Measurements from ENCODE around the gene BTF3. TPM values are rescaled to one million over a fixed set of nuclear protein-coding genes. Genes with fewer than 3 reads are reported as not detected.
"Not testable (repeated sequence)": the region's sequence is repeated elsewhere in the genome, so short reads cannot be mapped to it uniquely, and the experiment has no call there.

Gene BTF3
- total and polyA plus RNA-seq, 7 donors, result 451 to 1,021 (median 591) TPM

DNA sequence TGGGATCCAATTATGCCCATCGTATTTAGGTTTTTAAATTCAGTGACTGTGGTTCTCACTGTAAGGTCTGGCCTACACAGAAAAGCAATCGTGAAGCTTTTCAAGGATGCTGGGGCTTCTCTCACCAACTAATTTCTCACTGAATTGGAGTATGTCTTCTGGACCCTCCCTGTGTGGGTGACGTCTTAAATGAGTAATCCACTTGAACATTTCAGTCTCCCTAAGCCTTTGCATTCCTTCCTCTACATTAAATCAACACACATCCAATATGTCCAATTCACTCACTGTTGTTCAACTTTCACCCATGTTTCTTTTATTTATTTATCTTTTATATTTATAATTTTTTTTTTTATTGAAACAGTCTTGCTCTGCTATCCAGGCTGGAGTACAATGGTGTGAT lies 12.5 kb upstream of the BTF3 start:
- WGBS, 3 donors, result 87 to 97% (median 89%) methylated on average over 3 of the region's 3 CpGs
- H3K27ac ChIP-seq, result no peak overlapping the region

DNA sequence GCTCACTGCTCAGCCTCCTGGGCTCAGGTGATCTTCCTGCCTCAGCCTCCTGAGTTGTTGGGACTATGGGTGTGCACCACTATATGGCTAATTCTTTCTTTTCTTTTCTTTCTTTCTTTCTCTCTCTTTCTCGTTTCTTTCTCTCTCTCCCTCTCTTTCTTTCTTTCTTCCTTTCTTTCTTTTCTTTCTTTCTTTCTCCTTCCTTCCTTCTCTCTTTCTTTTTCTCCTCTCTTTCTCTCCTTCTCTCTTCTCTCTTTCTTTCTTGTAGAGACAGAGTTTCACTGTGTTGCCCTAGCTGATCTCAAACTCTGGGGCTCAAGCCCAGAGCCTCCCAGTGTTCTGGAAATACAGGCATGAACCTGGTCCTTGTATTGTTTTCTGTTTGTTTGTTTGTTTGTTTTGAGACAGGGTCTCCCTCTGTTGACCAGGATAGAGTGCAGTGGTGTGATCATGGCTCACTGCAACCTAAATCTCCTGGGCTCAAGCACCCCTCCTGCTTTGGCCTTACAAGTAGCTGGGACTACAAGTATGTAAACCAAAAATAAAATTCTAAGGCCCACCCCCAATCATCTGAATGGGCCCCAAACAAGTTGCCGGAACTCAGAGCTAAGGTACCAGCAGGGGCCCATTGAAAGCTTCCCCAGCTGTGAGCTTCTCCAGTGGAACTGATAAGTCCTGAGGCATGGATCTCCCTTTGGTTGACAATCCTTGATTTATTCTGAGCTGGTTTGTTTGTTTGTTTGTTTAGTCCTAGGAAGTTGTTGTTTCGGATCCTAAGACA lies 11.9 kb upstream of the BTF3 start:
- WGBS, 3 donors, result 64 to 80% (median 65%) methylated on average over 3 of the region's 3 CpGs
- DNase-seq, result no peak
- Histone ChIP-seq H3K27me3 (ENCODE audit: insufficient read depth in 3 of 3, low read length in 2 of 3) (peaks cover 0 to 4% (median 0%) of the 10 kb centered on the region in 3 donors), H3K36me3 (ENCODE audit: insufficient read depth in 1 of 2, low read depth in 1 of 2) (no peaks in the 10 kb centered on the region), H3K4me1 (no peaks in the 10 kb centered on the region), H3K27ac (no peak overlapping the region), H3K4me3 (no peak overlapping the region), H3K9me3 (no peaks in the 10 kb centered on the region)
- TF ChIP-seq, protein P1, sequence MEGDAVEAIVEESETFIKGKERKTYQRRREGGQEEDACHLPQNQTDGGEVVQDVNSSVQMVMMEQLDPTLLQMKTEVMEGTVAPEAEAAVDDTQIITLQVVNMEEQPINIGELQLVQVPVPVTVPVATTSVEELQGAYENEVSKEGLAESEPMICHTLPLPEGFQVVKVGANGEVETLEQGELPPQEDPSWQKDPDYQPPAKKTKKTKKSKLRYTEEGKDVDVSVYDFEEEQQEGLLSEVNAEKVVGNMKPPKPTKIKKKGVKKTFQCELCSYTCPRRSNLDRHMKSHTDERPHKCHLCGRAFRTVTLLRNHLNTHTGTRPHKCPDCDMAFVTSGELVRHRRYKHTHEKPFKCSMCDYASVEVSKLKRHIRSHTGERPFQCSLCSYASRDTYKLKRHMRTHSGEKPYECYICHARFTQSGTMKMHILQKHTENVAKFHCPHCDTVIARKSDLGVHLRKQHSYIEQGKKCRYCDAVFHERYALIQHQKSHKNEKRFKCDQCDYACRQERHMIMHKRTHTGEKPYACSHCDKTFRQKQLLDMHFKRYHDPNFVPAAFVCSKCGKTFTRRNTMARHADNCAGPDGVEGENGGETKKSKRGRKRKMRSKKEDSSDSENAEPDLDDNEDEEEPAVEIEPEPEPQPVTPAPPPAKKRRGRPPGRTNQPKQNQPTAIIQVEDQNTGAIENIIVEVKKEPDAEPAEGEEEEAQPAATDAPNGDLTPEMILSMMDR (IDR thresholded peaks at IDR 0.05), result no peak
- ATAC-seq, result no peak
- intact Hi-C loops (cut with DNase I), result no loop called here

More for the DNA sequence above, 12.5 kb upstream of the BTF3 start:
- TF ChIP-seq, protein P1 (IDR thresholded peaks at IDR 0.05), result no peak
- intact Hi-C loops (cut with DNase I), result no loop called here
- ATAC-seq (no peak), DNase-seq (no peak)
- no peaks in the 10 kb centered on the region for H3K36me3 ChIP-seq (ENCODE audit: insufficient read depth in 1 of 2, low read depth in 1 of 2)
- H3K4me1 ChIP-seq, result no peaks in the 10 kb centered on the region
- no peaks in the 10 kb centered on the region for H3K9me3 ChIP-seq
- H3K4me3 ChIP-seq, result no peak overlapping the region
- H3K27me3 ChIP-seq (ENCODE audit: insufficient read depth in 3 of 3, low read length in 2 of 3), result peaks cover 0 to 4% (median 0%) of the 10 kb centered on the region in 3 donors

GRCh38 chr5:73487257-73487656 lies 11.0 kb upstream of the BTF3 start:
- H3K9me3 ChIP-seq; ATAC-seq; H3K4me3 ChIP-seq; DNase-seq; H3K4me1 ChIP-seq; H3K27ac ChIP-seq; H3K36me3 ChIP-seq (ENCODE audit: insufficient read depth in 1 of 2, low read depth in 1 of 2); intact Hi-C loops (cut with DNase I); H3K27me3 ChIP-seq (ENCODE audit: insufficient read depth in 3 of 3, low read length in 2 of 3): not testable (repeated sequence)
- 56 to 68% (median 61%) methylated on average over 4 of the region's 4 CpGs for WGBS, 3 donors

- Histone ChIP-seq H3K36me3 (ENCODE audit: insufficient read depth in 1 of 2, low read depth in 1 of 2) (no peaks in the 10 kb centered on the region), H3K27me3 (ENCODE audit: insufficient read depth in 3 of 3, low read length in 2 of 3) (peaks cover 0 to 9% (median 0%) of the 10 kb centered on the region in 3 donors), H3K27ac (no peak overlapping the region), H3K4me1 (no peaks in the 10 kb centered on the region), H3K4me3 (no peak overlapping the region), H3K9me3 (no peaks in the 10 kb centered on the region)
- DNase-seq, result no peak
- 70 to 73% (median 73%) methylated on average over 4 of the region's 4 CpGs for WGBS, 3 donors
- TF ChIP-seq, protein P1 (IDR thresholded peaks at IDR 0.05), result no peak
- no peak for ATAC-seq
- intact Hi-C loops (cut with DNase I), result no loop called here
These were observed 10.4 kb upstream of the BTF3 start for GRCh38 chr5:73487815-73488214.

DNA sequence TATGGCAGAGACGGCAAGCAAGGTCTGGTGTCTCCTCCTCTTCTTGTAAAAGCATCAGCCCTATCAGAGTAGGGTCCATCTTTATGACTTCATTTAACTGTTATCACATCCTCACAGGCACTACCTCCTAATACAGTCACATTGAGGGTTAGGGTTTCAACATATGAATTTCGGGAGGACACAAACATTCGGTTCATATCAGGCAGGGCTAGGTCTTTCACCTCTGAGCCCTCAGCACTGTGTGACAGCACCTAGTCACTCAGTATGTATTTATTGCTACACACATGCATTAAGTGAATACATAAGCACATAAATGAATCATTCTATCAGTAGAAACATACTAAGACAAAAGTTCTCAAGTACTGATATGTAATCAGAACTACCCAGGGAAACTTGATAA lies 9.4 kb upstream of the BTF3 start:
- Histone ChIP-seq H3K4me1 (no peaks in the 10 kb centered on the region), H3K27me3 (ENCODE audit: insufficient read depth in 3 of 3, low read length in 2 of 3) (peaks cover 0 to 18% (median 0%) of the 10 kb centered on the region in 3 donors), H3K36me3 (ENCODE audit: insufficient read depth in 1 of 2, low read depth in 1 of 2) (no peaks in the 10 kb centered on the region), H3K4me3 (no peak overlapping the region), H3K9me3 (no peaks in the 10 kb centered on the region), H3K27ac (no peak overlapping the region)
- DNase-seq (no peak), ATAC-seq (no peak)
- intact Hi-C loops (cut with DNase I), result no loop called here
- 77 to 81% (median 79%) methylated on average over 3 of the region's 3 CpGs for WGBS, 3 donors
- TF ChIP-seq, protein P1 (IDR thresholded peaks at IDR 0.05), result no peak

Data from psoas muscle (tissue), 8 donors.